Activated CD8-positive, alpha-beta T cell treated with anti-CD3 and anti-CD28 coated beads for 36 hours (primary cell): ENCODE results near the gene APBB1. TPM values are rescaled to one million over a fixed set of nuclear protein-coding genes. Genes with fewer than 3 reads are reported as not detected.

Experiments used
- ATAC-seq: fragments of 200-7000 bp; cut with Tn5 transposase; one replicate; pipeline ENCODE4 v1.10.0; 2021; ENCODE audit warnings: mild to moderate bottlenecking, moderate library complexity
- CTCF ChIA-PET: fragments of 350-600 bp; sonication (Branson Sonifier 250); formaldehyde crosslinking; loops from one replicate; lab custom pipeline; 2021; ENCODE audit warnings: antibody characterized with exemption; lab: Charles Lee
- POLR2A ChIA-PET: fragments of 350-600 bp; sonication (Branson Sonifier 250); formaldehyde crosslinking; loops from one replicate; lab custom pipeline; 2021; ENCODE audit warnings: antibody characterized with exemption; lab: Charles Lee
- DNase-seq: peaks from one replicate; pipeline ENCODE4 v3.0.0-alpha.2; 2020
- H3K27ac Mint-ChIP-seq: one replicate; pipeline ENCODE4 v1.8.0; 2021; ENCODE audit warnings: mild to moderate bottlenecking, mixed read lengths
- H3K27me3 Mint-ChIP-seq: one replicate; pipeline ENCODE4 v1.8.0; 2021; ENCODE audit warnings: mixed read lengths
- H3K36me3 Mint-ChIP-seq: one replicate; pipeline ENCODE4 v1.8.0; 2021; ENCODE audit warnings: low read depth, mixed read lengths
- H3K4me1 Mint-ChIP-seq: one replicate; pipeline ENCODE4 v1.8.0; 2021; ENCODE audit warnings: low read depth, mixed read lengths
- H3K4me3 Mint-ChIP-seq: one replicate; pipeline ENCODE4 v1.8.0; 2021; ENCODE audit warnings: mild to moderate bottlenecking, moderate library complexity, mixed read lengths
- H3K9me3 Mint-ChIP-seq: one replicate; pipeline ENCODE4 v1.8.0; 2021; ENCODE audit warnings: mixed read lengths
- intact Hi-C: fragments of 100-400 bp; cut with micrococcal nuclease; formaldehyde crosslinking; loops from one replicate; pipeline ENCODE4 v1.10.0; 2022
- total RNA-seq, 2 experiments: library from RNA; stranded (reverse); gene quantifications; one replicate each; pipeline ENCODE4 v1.2.3, GENCODE V29; 2021
- TF ChIP-seq, protein P1 (sequence below): fragments of 200-600 bp; IDR thresholded peaks from one replicate; pipeline ENCODE4 v1.8.0; 2022; ENCODE audit warnings: antibody characterized with exemption, mild to moderate bottlenecking

APBB1 gene
- total RNA-seq, 2 experiments from 2014 or later: 28.1 to 31.1 TPM

DNA sequence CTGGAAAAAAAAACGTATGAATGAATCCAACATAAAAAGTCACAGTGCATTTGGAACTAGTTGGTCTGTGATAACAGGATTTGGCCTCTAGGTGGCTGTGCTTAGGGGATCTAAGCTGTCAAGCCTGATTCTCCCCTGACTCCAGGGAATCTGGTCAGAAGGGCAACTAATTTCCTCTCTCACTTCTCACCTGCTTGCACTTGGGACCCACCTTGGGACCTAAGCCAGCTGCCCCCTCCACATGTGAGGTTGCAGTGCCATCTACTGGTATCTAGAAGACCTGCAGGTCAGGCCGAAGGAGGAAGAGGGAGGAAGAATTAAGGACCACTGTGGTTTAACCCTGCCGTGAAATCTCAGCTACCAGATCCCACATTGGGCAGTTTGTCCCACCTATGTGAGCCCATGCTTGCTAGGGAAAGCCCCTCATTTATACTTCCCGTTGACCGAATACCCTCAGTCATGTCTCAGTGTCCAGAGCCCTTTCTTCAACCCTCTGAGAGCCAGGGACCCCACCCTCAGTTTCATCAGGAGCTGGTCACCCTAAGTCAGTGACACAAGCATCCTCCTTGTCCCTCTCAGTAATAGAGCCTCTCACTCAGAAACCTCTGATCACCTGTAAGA lies 65.4 kb downstream of the APBB1 start:
- TF ChIP-seq, protein P1, sequence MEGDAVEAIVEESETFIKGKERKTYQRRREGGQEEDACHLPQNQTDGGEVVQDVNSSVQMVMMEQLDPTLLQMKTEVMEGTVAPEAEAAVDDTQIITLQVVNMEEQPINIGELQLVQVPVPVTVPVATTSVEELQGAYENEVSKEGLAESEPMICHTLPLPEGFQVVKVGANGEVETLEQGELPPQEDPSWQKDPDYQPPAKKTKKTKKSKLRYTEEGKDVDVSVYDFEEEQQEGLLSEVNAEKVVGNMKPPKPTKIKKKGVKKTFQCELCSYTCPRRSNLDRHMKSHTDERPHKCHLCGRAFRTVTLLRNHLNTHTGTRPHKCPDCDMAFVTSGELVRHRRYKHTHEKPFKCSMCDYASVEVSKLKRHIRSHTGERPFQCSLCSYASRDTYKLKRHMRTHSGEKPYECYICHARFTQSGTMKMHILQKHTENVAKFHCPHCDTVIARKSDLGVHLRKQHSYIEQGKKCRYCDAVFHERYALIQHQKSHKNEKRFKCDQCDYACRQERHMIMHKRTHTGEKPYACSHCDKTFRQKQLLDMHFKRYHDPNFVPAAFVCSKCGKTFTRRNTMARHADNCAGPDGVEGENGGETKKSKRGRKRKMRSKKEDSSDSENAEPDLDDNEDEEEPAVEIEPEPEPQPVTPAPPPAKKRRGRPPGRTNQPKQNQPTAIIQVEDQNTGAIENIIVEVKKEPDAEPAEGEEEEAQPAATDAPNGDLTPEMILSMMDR: peak; percentile 100
- no peaks in the 10 kb centered on the region for H3K27me3 Mint-ChIP-seq
- ATAC-seq (peak; percentile 65), DNase-seq (peak; percentile 68)
- no peaks in the 10 kb centered on the region for H3K36me3 Mint-ChIP-seq
- H3K4me3 Mint-ChIP-seq: no peak overlapping the region
- CTCF ChIA-PET: interaction anchor here (0.6 to 7.1 kb wide), 65 partner anchors 9 to 664 kb away, joined by 3 to 106 read pairs (median 4); partner anchors contain the start of genes ARFIP2, CAVIN3, CCKBR and CNGA4
- POLR2A ChIA-PET: interaction anchor here (0.9 to 1.2 kb wide), 3 partner anchors 9 to 35 kb away, joined by 3 to 5 read pairs (median 3); no protein-coding TSS in a partner anchor
- intact Hi-C loops: loop anchor here (1.0 to 5.0 kb wide), 3 partner anchors 32 to 101 kb away; no protein-coding TSS in a partner anchor
- no peaks in the 10 kb centered on the region for H3K9me3 Mint-ChIP-seq
- H3K27ac Mint-ChIP-seq: no peak overlapping the region
- H3K4me1 Mint-ChIP-seq: peaks cover 28% of the 10 kb centered on the region

DNA sequence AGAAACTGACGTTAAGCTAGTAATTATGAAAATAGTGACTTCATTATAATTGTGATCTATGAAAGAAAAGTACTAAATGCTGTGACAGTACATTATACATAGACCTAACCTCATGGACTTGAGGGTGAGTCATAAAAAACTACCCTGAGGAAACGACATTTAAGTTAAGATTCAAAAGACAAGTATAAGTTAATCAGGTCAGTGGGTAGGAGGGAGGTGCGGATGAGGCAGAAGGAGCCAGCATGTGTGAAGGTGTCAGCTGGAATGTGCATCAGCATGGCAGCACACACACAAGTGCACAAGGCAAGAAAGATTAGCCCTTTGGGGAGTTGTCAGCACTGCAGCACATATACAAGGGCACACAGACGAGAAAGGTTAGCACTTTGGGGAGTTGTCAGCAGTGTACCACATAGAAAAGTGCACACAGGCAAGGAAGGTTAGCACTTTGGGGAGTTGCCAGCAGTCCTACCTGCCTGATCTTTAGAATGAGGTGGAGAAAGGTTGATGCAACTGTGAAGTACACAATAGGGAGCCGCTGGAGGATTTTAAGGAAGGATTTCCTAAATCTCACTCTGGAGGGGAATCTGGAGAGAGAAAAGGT lies 67.0 kb downstream of the APBB1 start:
- ChIA-PET POLR2A (no interaction called here), CTCF (interaction anchor here (0.7 to 7.1 kb wide), 14 partner anchors 10 to 337 kb away, joined by 3 to 106 read pairs (median 8); partner anchors contain the start of genes CAVIN3, CCKBR and HPX)
- H3K4me3 Mint-ChIP-seq: no peak overlapping the region
- ATAC-seq (peak; percentile 93), DNase-seq (peak; percentile 54)
- peaks cover 21% of the 10 kb centered on the region for H3K4me1 Mint-ChIP-seq
- peak overlapping the region; percentile 49 for H3K27ac Mint-ChIP-seq
- intact Hi-C loops: loop anchor here (5.0 kb wide), 2 partner anchors 55 to 100 kb away; no protein-coding TSS in a partner anchor
- no peaks in the 10 kb centered on the region for H3K36me3 Mint-ChIP-seq
- TF ChIP-seq, protein P1: no peak
- H3K9me3 Mint-ChIP-seq: no peaks in the 10 kb centered on the region
- no peaks in the 10 kb centered on the region for H3K27me3 Mint-ChIP-seq

DNA sequence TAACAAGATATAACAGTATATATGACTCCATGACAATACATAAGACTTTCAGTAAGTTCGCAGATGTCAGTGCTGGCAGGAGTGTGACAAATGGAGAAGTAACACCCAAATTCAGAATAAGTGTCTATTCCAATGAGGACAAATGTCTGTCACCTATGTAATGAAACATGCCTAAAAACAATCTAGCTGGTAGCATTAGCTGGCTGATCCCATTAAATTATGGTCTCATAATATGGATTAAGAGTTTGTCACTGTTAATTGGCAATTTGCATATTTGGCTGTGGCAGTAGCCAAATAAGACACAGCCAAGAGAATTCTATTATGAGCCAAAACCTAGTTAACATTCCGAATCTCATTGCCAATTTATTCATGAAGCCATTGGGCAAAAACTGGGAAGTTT lies 68.4 kb downstream of the APBB1 start:
- no peak for ATAC-seq
- intact Hi-C loops: loop anchor here (5.0 kb wide), 2 partner anchors 53 to 98 kb away; no protein-coding TSS in a partner anchor
- no peaks in the 10 kb centered on the region for H3K9me3 Mint-ChIP-seq
- POLR2A ChIA-PET: no interaction called here
- H3K4me1 Mint-ChIP-seq: peaks cover 16% of the 10 kb centered on the region
- no peaks in the 10 kb centered on the region for H3K36me3 Mint-ChIP-seq
- no peaks in the 10 kb centered on the region for H3K27me3 Mint-ChIP-seq
- DNase-seq: no peak
- H3K4me3 Mint-ChIP-seq: no peak overlapping the region
- H3K27ac Mint-ChIP-seq: no peak overlapping the region
- TF ChIP-seq, protein P1: no peak
- CTCF ChIA-PET: interaction anchor here (0.7 to 7.1 kb wide), 8 partner anchors 8 to 190 kb away, joined by 3 to 106 read pairs (median 20); partner anchors contain the start of genes CAVIN3 and CCKBR

DNA sequence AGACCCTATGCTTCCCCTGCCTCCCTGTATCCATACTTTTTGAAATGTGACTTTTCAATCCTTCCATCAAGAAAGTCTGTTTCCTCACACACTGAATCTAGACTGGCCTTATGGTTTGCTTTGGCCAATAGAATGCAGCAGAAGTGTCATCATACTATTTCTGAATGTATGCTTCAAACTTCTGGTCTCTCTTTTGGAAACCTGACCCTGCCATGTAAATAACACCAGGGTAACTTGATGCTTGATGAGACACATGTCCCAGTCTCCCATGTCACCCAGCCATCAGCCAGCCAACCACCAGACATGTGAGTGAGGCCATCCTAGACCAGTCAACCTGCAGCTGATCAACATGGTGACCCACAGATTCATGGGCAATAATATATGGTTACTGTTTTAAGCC lies 68.9 kb downstream of the APBB1 start:
- TF ChIP-seq, protein P1: no peak
- Mint-ChIP-seq H3K27ac (no peak overlapping the region), H3K4me1 (peaks cover 16% of the 10 kb centered on the region), H3K27me3 (peaks cover 2% of the 10 kb centered on the region), H3K4me3 (no peak overlapping the region), H3K36me3 (no peaks in the 10 kb centered on the region), H3K9me3 (no peaks in the 10 kb centered on the region)
- ATAC-seq: no peak
- DNase-seq: no peak
- ChIA-PET CTCF (interaction anchor here (0.6 to 7.1 kb wide), 6 partner anchors 25 to 576 kb away, joined by 3 to 106 read pairs (median 29); partner anchors contain the start of gene CAVIN3), POLR2A (no interaction called here)
- intact Hi-C loops: loop anchor here (5.0 kb wide), 2 partner anchors 53 to 98 kb away; no protein-coding TSS in a partner anchor
